BJ (cell line): ENCODE results near the gene SNX9. TPM values are rescaled to one million over a fixed set of nuclear protein-coding genes. Genes with fewer than 3 reads are reported as not detected.
"Not testable (repeated sequence)": the region's sequence is repeated elsewhere in the genome, so short reads cannot be mapped to it uniquely, and the experiment has no call there.

Experiments used
- CTCF ChIA-PET: fragments of 350-600 bp; formaldehyde crosslinking; extraction: SDS; loops from one replicate; lab custom pipeline; 2021; ENCODE audit warnings: antibody characterized with exemption, inconsistent platforms; lab: Yijun Ruan, JAX
- POLR2A ChIA-PET: fragments of 300-600 bp; sonication (Branson Sonifier 250); formaldehyde crosslinking; extraction: SDS; loops from one replicate; lab custom pipeline; 2021; ENCODE audit warnings: antibody characterized with exemption; lab: Charles Lee
- DNase-seq: peaks from one replicate; pipeline ENCODE4 v3.0.0-alpha.2; 2011; ENCODE audit warnings: low read depth
- H3K27me3 ChIP-seq: 2 replicates; pipeline ENCODE4 v1.6.0; 2011; ENCODE audit warnings: low read length; ENCODE audit not compliant: control insufficient read depth, insufficient read depth
- H3K36me3 ChIP-seq: 2 replicates; pipeline ENCODE4 v1.5.1; 2011; ENCODE audit warnings: low read length; ENCODE audit not compliant: control insufficient read depth, insufficient read depth
- H3K4me3 ChIP-seq: 2 replicates; pipeline ENCODE4 v1.5.1; 2011; ENCODE audit warnings: low read depth, mild to moderate bottlenecking, control low read depth, low read length
- polyA plus RNA-seq: library from polyadenylated mRNA; depleted of rRNA; stranded (reverse); fragments of >200 nt; gene quantifications from 2 replicates; pipeline ENCODE4 v1.2.3, GENCODE V29; 2011
- TF ChIP-seq, protein P1 (sequence below): IDR thresholded peaks from 2 replicates; pipeline ENCODE4 v1.5.1; 2011; ENCODE audit warnings: low read depth, mild to moderate bottlenecking, control low read depth, inconsistent platforms, low read length, moderate library complexity; ENCODE audit not compliant: insufficient read depth

The SNX9 gene
- polyA plus RNA-seq, 1 experiment = 75.1 TPM

GRCh38 chr6:157966589-157966977 lies 143.5 kb downstream of the SNX9 start:
- no peaks in the 10 kb centered on the region; the same call in 1 of the 2 replicates for H3K36me3 ChIP-seq
- ChIA-PET POLR2A (no interaction called here), CTCF (no interaction called here)
- no peak for DNase-seq
- no peak overlapping the region for H3K4me3 ChIP-seq
- no peaks in the 10 kb centered on the region for H3K27me3 ChIP-seq
- TF ChIP-seq, protein P1, sequence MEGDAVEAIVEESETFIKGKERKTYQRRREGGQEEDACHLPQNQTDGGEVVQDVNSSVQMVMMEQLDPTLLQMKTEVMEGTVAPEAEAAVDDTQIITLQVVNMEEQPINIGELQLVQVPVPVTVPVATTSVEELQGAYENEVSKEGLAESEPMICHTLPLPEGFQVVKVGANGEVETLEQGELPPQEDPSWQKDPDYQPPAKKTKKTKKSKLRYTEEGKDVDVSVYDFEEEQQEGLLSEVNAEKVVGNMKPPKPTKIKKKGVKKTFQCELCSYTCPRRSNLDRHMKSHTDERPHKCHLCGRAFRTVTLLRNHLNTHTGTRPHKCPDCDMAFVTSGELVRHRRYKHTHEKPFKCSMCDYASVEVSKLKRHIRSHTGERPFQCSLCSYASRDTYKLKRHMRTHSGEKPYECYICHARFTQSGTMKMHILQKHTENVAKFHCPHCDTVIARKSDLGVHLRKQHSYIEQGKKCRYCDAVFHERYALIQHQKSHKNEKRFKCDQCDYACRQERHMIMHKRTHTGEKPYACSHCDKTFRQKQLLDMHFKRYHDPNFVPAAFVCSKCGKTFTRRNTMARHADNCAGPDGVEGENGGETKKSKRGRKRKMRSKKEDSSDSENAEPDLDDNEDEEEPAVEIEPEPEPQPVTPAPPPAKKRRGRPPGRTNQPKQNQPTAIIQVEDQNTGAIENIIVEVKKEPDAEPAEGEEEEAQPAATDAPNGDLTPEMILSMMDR = no peak

- no peak for DNase-seq
- H3K36me3 ChIP-seq = no peaks in the 10 kb centered on the region; the same call in 1 of the 2 replicates
- no peaks in the 10 kb centered on the region for H3K27me3 ChIP-seq
- ChIA-PET CTCF (no interaction called here), POLR2A (no interaction called here)
- TF ChIP-seq, protein P1 = no peak
- no peak overlapping the region for H3K4me3 ChIP-seq
Observed at GRCh38 chr6:157967020-157967419, 144.0 kb downstream of the SNX9 start.

DNA sequence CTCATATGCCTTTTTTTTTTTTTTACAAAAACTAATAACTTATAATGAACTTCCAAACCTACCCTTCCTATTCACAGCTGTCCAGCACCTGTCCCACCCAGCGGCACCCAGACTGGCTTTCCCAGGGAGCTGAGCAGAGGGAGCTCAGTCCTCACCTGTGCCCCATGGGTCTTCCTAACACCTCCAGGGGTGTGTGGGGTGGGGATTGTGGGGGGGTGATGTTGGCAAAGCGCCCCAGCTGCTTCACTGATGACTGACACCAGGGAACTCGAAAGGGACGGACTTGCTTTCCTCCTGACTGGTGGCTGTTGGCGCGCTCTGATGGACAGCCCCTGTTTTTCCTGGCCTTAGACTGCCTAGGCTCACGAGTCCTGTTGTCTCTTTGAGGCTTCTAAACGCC lies 144.4 kb downstream of the SNX9 start:
- Histone ChIP-seq H3K4me3 (no peak overlapping the region), H3K36me3 (no peaks in the 10 kb centered on the region; the same call in 1 of the 2 replicates), H3K27me3 (no peaks in the 10 kb centered on the region)
- ChIA-PET POLR2A (no interaction called here), CTCF (interaction anchor here (0.9 to 1.9 kb wide), 2 partner anchors 15 to 20 kb away, joined by 3 to 7 read pairs; no protein-coding TSS in a partner anchor)
- DNase-seq = no peak
- TF ChIP-seq, protein P1 = no peak

DNA sequence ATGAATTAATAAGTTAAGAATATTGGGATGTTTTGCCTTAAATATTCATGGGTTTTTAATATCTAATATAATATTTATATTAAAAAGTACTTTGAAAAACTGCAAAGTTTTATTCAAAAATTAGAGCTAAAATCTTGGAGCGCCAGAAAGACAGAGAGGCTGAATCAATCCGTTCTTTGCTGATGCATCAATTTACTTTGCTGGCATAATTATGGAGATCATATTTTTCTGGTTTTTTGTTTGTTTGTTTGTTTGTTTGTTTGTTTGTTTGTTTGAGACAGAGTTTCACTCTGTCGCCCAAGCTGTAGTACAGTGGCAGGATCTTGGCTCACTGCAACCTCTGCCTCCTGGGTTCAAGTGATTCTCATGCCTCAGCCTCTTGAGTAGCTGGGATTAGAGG lies 149.1 kb downstream of the SNX9 start:
- DNase-seq, H3K4me3 ChIP-seq, H3K36me3 ChIP-seq, H3K27me3 ChIP-seq, POLR2A ChIA-PET: not testable (repeated sequence)
- CTCF ChIA-PET = interaction anchor here (0.8 to 1.5 kb wide), 2 partner anchors 54 to 101 kb away, joined by 3 read pairs; no protein-coding TSS in a partner anchor

- CTCF ChIA-PET = no interaction called here
Observed at GRCh38 chr6:157974341-157974894, 151.4 kb downstream of the SNX9 start.

More at GRCh38 chr6:157974341-157974894, 151.4 kb downstream of the SNX9 start:
- no peak for DNase-seq
- Histone ChIP-seq H3K36me3 (no peaks in the 10 kb centered on the region), H3K27me3 (no peaks in the 10 kb centered on the region), H3K4me3 (no peak overlapping the region)
- POLR2A ChIA-PET = no interaction called here
- TF ChIP-seq, protein P1 = no peak
